Activated CD8-positive, alpha-beta memory T cell treated with anti-CD3 and anti-CD28 coated beads for 24 hours (primary cell): ENCODE measurements around the gene BIN1.

Source experiments
- DNase-seq: peaks from one replicate; pipeline ENCODE4 v3.0.0-alpha.2; 2020

The BIN1 gene

GRCh38 chr2:127106991-127107621 lies at the start of gene BIN1:
Gene BIN1 (minus strand): TSS chr2:127107154. CDS start chr2:127106943, 211 bp downstream.
- DNase-seq = peak; percentile 85

DNA sequence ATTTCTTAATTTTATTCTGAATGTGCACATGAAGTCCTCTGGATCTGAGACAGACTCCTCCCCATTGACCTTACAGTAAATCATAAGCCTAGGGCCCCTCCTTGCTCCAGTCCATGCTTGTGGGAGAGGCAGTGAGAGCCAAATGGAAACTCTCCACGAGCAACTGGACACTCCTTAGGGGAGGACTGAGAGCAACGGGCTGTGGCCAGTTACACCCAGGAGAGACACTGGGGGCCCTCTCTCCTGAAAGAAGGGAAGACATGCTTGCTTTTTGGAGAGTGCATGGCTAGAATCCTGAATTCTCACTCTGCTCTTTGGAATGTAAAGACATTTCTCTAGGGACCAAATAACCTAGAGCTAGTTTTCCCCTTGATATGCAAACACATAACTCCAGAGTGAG lies 49.0 kb upstream of the BIN1 start:
- DNase-seq = no peak

DNA sequence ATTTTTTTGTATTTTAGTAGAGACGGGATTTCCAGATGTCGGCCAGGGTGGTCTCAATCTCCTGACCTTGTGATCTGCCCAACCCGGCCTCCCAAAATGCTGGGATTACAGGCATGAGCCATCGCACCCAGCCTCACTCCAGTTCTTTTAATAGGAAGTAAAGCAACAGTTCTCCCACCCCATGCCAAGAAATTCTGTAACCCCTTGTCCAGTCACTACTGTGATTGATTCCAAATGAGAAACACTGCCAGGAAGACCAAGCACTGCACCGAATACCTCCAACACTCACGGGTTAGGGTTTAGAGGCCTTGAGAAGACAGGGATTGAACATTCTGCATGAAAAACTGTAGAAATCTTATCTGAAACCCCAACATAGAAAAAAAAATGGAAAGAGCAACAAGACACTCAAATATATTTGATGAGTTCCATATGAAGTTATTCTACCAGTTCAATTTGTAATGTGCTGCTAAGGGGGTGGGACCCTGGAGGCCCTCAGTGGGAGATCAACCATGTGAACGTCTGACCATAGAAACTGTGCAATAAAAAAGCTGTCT lies 48.2 kb upstream of the BIN1 start:
- DNase-seq = no peak

DNA sequence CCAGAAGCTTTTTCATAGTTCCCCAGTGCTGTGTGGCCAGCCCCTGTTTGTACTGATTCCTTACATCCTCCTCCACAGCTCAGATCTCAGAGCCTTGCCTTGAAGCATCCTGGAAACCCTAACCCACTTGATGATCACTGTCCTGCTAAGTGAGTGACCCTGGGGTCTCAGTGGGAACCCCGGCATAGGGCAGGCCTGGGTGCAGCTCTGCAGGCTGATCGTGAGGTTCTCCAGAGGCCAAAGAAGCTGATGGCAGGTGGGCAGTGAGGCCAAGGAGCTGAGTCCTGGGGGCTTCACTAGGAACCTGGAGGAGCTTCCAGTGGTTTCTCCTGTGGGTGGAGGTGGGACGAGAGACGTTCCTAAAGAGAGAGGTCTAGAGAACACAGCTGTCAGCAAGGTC lies 47.4 kb upstream of the BIN1 start:
- DNase-seq = no peak

GRCh38 chr2:127153691-127154158 lies 46.8 kb upstream of the BIN1 start:
- DNase-seq = no peak

DNA sequence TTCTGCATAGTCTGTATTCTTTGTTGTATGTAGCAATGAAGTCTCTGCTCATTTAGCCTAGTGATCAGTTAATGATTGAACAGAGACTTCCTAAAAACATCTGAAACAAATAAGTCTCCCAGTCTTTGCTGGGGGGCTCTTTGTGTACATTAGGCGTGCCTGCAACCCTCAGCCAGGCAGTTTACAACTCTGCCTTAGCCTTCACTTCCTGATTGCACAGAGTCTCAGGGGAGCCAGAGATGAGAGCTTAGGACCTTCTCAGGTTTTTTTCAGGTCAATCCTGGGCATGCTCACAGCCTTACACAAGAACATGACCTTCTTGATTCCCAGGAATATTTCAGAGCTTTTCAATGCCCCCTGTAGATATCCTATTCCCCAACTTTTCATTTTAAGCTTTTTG lies 44.0 kb upstream of the BIN1 start:
- DNase-seq = peak; percentile 11

DNA sequence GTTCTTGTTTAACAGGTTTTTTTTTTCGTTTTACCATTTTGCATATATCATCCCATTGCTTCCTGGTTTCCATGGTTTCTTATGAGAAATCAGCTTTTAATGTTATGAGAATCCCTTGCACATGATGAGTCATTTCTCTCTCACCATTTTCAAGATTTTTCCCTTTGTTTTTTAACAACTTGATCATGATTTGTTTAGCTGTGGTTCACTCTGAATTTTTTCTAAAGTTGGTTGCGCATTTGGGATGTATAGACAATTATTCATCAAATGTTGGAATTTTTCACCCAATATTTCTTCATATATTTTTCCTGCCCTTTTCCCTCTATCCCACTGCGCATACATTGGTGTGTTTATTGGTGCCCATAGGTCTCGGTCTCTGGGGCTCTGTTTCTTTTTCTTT lies 42.4 kb upstream of the BIN1 start:
- no peak for DNase-seq

DNA sequence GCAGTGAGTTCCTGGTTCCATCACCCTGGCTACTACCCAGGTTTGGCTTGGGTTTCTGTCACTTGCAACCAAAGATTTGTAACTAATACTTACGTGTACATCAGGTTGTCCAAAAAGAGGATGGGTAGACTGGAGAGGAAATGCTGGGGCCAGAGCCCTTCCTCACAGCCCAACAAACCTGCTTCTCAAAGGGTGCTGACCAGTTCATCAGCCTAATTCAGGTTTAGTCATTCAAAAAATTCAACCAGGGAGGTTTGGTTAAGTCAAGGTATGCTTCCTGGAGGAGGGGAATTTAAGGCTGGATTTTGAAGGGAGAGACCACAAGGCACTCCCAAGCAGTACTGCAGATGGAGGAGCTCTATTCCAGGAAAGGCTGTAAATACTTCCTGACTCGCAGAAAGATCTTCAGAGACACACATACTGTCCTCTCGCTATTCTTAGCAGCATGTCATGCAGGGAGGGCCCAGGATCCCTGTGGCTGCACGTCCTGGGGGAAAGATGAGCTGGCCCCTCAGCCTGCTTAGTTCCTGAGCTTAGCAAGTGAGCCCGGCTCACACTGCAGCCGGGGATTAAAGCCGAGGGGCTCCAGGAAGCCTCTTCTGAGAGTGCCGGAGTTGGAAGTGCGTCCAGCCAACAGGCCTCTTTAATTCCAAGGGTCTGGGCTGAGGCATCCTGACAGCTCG lies 40.0 kb upstream of the BIN1 start:
- DNase-seq = peak; percentile 9

DNA sequence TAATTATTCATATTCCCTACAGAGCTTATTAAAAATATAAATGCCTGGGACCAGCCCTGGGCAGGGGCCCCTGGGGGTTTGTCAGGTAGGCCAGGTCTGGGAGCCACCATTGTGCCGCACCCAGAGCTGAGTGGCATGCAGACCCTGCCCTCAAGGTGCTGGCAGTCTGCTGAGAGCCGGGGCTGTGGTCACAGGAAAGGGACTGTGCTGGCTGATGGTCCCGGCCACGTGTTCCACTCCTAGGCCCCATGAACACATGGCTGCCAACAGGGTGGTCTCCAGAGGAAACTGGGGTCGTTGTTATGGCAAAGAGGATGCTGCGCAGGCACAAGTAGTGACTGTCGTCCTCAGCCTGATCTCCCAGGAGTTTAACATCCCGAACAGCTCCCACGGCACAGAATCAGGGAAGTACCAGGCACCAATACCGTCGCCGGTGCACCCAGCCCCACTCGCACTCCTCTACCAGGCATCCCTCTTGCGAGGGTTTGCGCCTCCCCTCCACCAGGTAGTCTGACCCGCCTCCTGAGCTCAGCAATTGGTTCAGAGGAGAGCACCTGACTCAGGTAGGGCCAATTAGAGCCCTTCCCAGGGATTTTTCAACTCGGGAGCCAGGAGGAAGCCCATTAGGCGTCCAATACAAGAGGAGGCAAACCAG lies 39.2 kb upstream of the BIN1 start:
- DNase-seq = peak; percentile 30

- peak; percentile 42 for DNase-seq
These were observed 38.4 kb upstream of the BIN1 start for GRCh38 chr2:127145280-127145895.

DNA sequence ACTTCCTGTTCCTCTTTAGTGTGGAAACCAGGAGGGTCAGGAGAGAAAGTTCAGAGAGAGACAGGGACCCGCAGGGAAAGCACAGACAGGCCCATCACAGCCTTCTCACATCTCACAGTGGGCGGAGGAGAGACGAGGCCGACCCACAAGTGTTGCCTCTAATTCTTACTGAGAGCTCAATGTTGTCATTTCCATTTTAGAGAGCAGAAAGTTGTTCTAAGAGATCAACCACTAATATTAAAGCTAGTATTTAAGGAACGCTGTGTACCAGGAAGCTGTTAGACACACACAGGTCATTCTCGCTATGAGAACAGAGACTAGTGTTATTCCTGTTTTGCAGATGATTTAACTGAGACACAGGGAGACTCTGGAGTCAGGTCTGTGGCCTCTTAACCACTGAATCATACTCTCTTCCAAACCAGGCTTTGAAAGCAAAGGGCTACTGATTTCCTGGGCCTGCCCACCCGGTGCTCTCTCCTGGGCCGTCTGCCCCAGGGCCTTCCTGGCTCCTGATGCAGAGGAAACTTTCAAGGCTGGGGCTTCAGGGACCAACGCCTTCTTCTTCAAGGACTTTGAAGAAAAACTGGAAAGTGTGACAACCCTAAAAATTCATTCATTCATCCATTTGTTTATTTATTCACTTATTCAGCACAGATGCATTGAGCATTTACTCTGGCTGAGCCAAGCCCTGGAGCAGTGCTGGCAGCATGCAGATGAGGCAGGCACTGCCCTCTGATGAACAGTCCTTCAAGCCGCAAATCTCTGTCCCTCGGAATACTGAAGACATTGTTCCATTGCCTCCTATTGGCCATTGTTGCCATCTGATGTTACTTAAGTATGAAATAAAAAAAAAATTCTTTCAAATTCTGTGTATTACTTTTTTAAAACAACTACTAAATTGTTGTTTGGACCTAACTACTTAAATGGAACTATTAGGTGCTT lies 37.2 kb upstream of the BIN1 start:
- peak; percentile 11 for DNase-seq

DNA sequence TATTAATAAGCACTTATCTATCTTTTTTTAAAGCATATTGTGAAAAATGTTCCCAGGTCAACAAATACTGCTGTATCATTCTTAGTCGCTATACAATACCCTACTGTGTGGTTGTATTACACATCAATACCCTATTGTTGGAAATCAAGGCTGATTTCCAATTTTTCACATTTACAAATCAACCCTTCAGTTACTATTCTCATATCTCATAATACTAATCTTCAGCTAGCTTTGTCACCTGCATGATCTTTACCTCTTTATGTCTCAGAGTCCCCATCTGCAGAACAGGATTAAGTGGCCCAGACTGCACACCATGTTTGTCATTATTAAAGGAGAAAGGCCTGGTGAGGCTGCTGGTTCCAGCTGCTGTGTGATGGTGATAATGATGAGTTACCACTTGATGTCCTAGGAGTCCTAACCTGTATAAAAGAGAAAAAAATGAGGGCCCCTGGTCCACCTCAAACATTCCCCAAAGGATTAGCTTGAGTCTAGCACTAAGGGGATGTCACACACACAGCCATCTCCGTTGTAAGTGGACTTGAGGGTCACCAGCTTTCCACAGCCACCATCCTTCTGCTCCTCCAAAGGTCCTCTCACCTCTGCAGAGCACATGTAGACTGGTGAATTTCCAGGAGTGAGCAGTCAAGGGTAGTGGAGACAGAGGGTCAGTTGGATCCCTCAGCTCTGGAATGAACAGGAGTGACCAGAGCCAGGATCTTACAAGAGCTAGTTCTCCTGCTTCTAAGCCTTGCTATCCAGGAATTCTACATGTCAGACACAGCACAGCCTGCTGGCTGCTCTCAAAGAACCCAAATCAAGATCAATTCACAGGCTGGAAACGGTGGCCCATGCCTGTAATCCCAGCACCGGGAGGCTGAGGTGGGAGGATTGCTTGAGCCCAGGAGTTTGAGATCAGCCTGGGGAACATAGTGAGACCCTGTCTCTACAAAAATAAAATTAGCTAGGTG lies 36.0 kb upstream of the BIN1 start:
- DNase-seq = peak; percentile 37

- no peak for DNase-seq
These were observed 33.6 kb upstream of the BIN1 start for GRCh38 chr2:127140538-127140937.

- no peak for DNase-seq
These were observed 32.8 kb upstream of the BIN1 start for GRCh38 chr2:127139766-127140165.

DNA sequence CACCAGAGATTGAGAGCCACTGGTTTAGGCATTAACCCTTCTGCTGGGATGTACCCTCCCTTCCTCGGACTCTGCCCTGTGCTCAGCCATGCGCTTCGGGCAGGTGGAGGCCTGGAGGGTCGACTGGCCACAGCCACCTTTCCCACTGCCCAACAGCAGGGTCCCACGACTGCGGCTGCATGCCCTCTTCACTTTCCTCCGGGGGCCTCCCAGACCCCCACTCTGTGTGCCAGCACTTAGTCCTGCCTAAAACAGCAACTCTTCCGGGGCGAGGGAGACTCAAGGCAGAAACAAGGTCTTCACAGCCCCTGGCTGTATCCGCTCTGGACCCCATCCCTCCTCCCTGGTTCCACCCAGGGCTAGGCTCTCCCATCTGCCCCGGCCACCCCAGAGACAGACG lies 31.3 kb upstream of the BIN1 start:
- peak; percentile 3 for DNase-seq

- no peak for DNase-seq
These were observed 30.8 kb upstream of the BIN1 start for GRCh38 chr2:127137741-127138140.

DNA sequence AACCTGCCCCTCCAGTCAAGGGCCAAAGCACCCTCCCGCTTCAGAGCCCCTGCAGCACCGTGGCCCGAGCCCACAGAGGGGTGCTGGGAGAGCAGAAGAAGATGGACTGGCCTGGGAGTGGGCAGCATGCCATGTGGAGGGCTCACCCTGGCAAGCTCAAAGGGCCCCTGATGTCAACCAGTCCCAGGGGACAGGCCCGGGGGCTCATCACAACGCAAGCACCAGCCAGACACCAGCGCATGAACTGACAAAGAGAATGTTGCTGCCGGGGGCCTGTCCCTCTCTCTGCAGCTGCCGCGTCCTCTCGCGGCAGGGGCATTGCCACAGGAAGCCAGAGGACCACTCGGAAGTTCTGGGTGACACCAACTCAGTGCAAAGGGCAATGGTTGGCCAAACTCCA lies 30.3 kb upstream of the BIN1 start:
- no peak for DNase-seq

DNA sequence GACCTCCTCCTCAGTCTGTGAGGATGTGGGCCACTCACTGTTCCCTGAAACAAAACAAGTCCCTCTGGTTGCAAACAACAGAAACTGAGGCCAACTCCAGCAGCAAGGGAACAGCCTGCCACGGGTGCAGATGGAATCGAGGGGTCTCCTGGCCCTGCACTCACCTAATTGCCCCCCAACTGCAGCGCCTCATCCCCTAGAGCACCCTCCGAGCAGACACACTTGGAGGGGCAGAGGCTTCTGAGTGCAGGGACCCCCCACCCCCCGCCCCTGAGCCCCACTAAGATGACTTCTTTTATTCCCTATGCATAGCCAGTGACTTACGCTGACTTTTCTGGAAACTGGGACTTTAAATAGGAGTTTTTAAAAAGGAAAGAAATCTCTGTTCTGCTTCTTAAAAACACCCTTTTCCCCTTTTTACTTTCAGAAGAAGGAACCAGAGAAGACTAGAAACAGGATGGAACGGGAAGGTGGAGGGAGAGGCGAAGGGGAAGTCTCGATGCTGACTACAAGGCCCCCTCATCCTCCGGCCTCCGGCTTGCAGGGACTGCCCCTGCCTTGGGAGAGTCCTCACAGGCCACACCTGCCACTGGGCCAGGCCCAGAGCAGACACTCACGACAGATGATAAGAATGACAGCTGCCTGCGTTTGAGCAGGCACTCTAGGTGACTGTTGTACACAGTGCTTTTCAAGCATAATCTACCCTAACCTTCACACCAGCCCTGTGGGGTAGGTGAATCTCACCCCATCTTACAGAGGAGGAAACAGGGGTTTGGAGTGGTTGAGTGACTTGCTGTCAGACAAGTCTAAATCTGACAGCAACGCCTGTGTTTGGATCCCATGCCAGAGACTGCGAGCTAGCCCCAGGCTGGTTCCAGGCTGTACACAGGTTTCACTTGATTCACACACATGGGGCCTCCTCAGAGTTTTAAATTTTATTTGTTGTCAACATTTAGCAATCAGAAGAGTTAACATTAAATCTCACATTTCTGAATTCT lies 28.2 kb upstream of the BIN1 start:
- DNase-seq = no peak

DNA sequence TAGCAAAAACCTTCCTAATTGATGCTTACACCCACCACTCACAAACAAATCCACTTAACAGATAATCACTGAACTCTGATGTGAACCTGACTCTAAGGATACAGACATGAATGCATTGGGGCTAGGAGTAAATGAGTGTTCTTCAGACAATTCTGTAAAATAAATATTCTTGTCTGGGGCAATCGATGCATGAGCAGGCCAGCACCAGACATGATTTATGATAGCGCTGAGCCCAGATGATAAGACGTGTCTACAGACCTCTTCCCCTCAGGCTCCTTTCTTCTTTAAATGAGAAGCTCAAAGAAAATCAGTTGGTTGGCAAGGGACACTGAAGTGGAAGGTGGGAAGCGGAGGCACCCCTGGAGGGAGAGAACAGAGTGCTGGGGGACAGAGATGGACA lies 27.3 kb upstream of the BIN1 start:
- DNase-seq = no peak

DNA sequence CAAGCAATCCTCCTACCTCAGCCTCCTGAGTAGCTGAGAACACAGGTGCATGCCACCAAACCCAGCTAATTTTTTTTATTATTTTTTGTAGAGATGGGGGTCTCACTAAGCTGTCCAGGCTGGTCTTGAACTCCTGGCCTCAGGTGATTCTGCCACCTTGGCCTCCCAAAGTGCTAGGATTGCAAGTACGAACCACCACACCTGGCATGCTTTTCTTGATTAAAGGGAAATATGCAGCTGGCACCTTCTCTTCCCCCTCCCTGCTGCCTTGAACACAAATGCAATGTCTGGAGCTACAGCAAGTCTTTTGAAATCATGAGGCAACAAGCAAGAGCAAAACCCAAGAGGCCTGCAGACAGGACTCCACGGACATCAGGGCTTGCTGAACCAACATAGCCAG lies 26.8 kb upstream of the BIN1 start:
- DNase-seq = no peak
